H9 (cell line): Measurements from ENCODE around the gene ASTL. TPM values are rescaled to one million over a fixed set of nuclear protein-coding genes. Genes with fewer than 3 reads are reported as not detected.

Source experiments
- DNase-seq: peaks from one replicate; pipeline ENCODE4 v3.0.0-alpha.2; 2017
- H2AFZ ChIP-seq: one replicate; pipeline ENCODE4 v1.6.1; 2013; ENCODE audit warnings: mild to moderate bottlenecking, low read length, control low read depth, moderate library complexity
- H2AK5ac ChIP-seq: 2 replicates; pipeline ENCODE4 v1.6.1; 2013; ENCODE audit warnings: low read length, control low read depth, mixed read lengths; ENCODE audit not compliant: insufficient read length
- H2BK120ac ChIP-seq: one replicate; pipeline ENCODE4 v1.6.1; 2013; ENCODE audit warnings: low read depth, mild to moderate bottlenecking, low read length, control low read depth, inconsistent platforms; ENCODE audit not compliant: poor library complexity, severe bottlenecking
- H2BK12ac ChIP-seq: 2 replicates; pipeline ENCODE4 v1.6.1; 2013; ENCODE audit warnings: low read length, control low read depth, mixed read lengths, low read depth; ENCODE audit not compliant: insufficient read length
- H2BK15ac ChIP-seq: 2 replicates; pipeline ENCODE4 v1.6.1; 2013; ENCODE audit warnings: low read depth, low read length, control low read depth
- H2BK20ac ChIP-seq: one replicate; pipeline ENCODE4 v1.6.1; 2013; ENCODE audit warnings: low read depth, mild to moderate bottlenecking, low read length, control low read depth, inconsistent platforms; ENCODE audit not compliant: poor library complexity, severe bottlenecking
- H2BK5ac ChIP-seq: 2 replicates; pipeline ENCODE4 v1.6.1; 2013; ENCODE audit warnings: low read length, control low read depth, mixed read lengths; ENCODE audit not compliant: insufficient read length
- H3K14ac ChIP-seq: 2 replicates; pipeline ENCODE4 v1.6.1; 2013; ENCODE audit warnings: low read length, control low read depth; ENCODE audit not compliant: insufficient read depth
- H3K18ac ChIP-seq: 2 replicates; pipeline ENCODE4 v1.6.1; 2013; ENCODE audit warnings: low read depth, mild to moderate bottlenecking, mixed read lengths, low read length, control low read depth; ENCODE audit not compliant: insufficient read length
- H3K23ac ChIP-seq: 2 replicates; pipeline ENCODE4 v1.6.1; 2013; ENCODE audit warnings: low read length, control low read depth, mixed read lengths, low read depth; ENCODE audit not compliant: insufficient read length
- H3K23me2 ChIP-seq: 2 replicates; pipeline ENCODE4 v1.6.1; 2013; ENCODE audit warnings: low read depth, mild to moderate bottlenecking, mixed read lengths, low read length, control low read depth; ENCODE audit not compliant: insufficient read length, poor library complexity, severe bottlenecking
- H3K27ac ChIP-seq: 2 replicates; pipeline ENCODE4 v1.5.1; 2013; ENCODE audit warnings: low read length, control low read depth, mixed read lengths, low read depth; ENCODE audit not compliant: insufficient read length
- H3K27me3 ChIP-seq: 2 replicates; pipeline ENCODE4 v1.6.1; 2013; ENCODE audit warnings: low read length, control low read depth, inconsistent platforms; ENCODE audit not compliant: insufficient read depth
- H3K4ac ChIP-seq: 2 replicates; pipeline ENCODE4 v1.6.1; 2013; ENCODE audit warnings: low read depth, mild to moderate bottlenecking, control low read depth, inconsistent platforms, low read length, moderate library complexity
- H3K4me1 ChIP-seq: 2 replicates; pipeline ENCODE4 v1.6.1; 2013; ENCODE audit warnings: low read length, control low read depth, inconsistent platforms; ENCODE audit not compliant: insufficient read depth
- H3K4me2 ChIP-seq: 2 replicates; pipeline ENCODE4 v1.6.1; 2013; ENCODE audit warnings: low read length, control low read depth, mixed read lengths; ENCODE audit not compliant: insufficient read length, insufficient read depth
- H3K56ac ChIP-seq: 2 replicates; pipeline ENCODE4 v1.6.1; 2013; ENCODE audit warnings: low read depth, mild to moderate bottlenecking, mixed read lengths, low read length, control low read depth; ENCODE audit not compliant: insufficient read length
- H3K79me1 ChIP-seq: 2 replicates; pipeline ENCODE4 v1.6.1; 2013; ENCODE audit warnings: low read depth, mild to moderate bottlenecking, moderate library complexity, low read length, control low read depth, inconsistent platforms; ENCODE audit not compliant: insufficient read depth, poor library complexity, severe bottlenecking
- H3K79me2 ChIP-seq: 2 replicates; pipeline ENCODE4 v1.6.1; 2013; ENCODE audit warnings: low read length, control low read depth, inconsistent platforms; ENCODE audit not compliant: insufficient read depth
- H3K9ac ChIP-seq: 2 replicates; pipeline ENCODE4 v1.6.1; 2013; ENCODE audit warnings: low read length, control low read depth, mixed read lengths; ENCODE audit not compliant: insufficient read length; ENCODE audit errors: extremely low read depth
- H3K9me3 ChIP-seq: one replicate; pipeline ENCODE4 v1.6.1; 2013; ENCODE audit warnings: low read depth, low read length, inconsistent platforms; ENCODE audit not compliant: control insufficient read depth
- H3T11ph ChIP-seq: one replicate; pipeline ENCODE4 v1.6.1; 2013; ENCODE audit warnings: mild to moderate bottlenecking, low read length, control low read depth, inconsistent platforms
- H4K20me1 ChIP-seq: one replicate; pipeline ENCODE4 v1.6.1; 2013; ENCODE audit not compliant: control insufficient read depth, insufficient read length, insufficient read depth
- H4K5ac ChIP-seq: 2 replicates; pipeline ENCODE4 v1.6.1; 2013; ENCODE audit warnings: low read depth, mild to moderate bottlenecking, mixed read lengths, low read length, control low read depth; ENCODE audit not compliant: insufficient read length
- H4K8ac ChIP-seq: replicated peaks from 2 replicates; pipeline ENCODE4 v1.6.1; 2013; ENCODE audit warnings: low read length, control low read depth, mixed read lengths, low read depth; ENCODE audit not compliant: insufficient read length
- H4K91ac ChIP-seq: 2 replicates; pipeline ENCODE4 v1.6.1; 2013; ENCODE audit warnings: low read depth, mild to moderate bottlenecking, moderate library complexity, mixed read lengths, low read length, control low read depth; ENCODE audit not compliant: insufficient read length
- H3K27ac Mint-ChIP-seq, 3 experiments: 2 replicates in 2 of 3; 3 replicates in 1 of 3; pipeline ENCODE4 v1.8.0; 2020 to 2021; ENCODE audit warnings: mixed read lengths in 3 of 3, mild to moderate bottlenecking in 1 of 3, moderate library complexity in 1 of 3
- H3K27me3 Mint-ChIP-seq: 2 replicates; pipeline ENCODE4 v1.8.0; 2021; ENCODE audit warnings: low read depth, mild to moderate bottlenecking, moderate library complexity, mixed read lengths
- H3K36me3 Mint-ChIP-seq, 3 experiments: 2 replicates in 2 of 3; 3 replicates in 1 of 3; pipeline ENCODE4 v1.8.0; 2020 to 2021; ENCODE audit warnings: low read depth in 3 of 3, mixed read lengths in 3 of 3; ENCODE audit not compliant: insufficient read depth in 1 of 3
- H3K4me1 Mint-ChIP-seq, 2 experiments: 2 replicates each; pipeline ENCODE4 v1.8.0; 2020; ENCODE audit warnings: mixed read lengths in 2 of 2
- H3K4me3 Mint-ChIP-seq, 2 experiments: 2 replicates in 1 of 2; 3 replicates in 1 of 2; pipeline ENCODE4 v1.8.0; 2020 to 2021; ENCODE audit warnings: mild to moderate bottlenecking in 2 of 2, mixed read lengths in 2 of 2, moderate library complexity in 1 of 2
- H3K9me3 Mint-ChIP-seq, 2 experiments: 2 replicates in 1 of 2; 3 replicates in 1 of 2; pipeline ENCODE4 v1.8.0; 2020; ENCODE audit warnings: mild to moderate bottlenecking in 2 of 2, mixed read lengths in 2 of 2, moderate library complexity in 1 of 2
- WGBS: extraction: QIAGEN DNeasy Blood & Tissue Kit; methylation state at CpG from one replicate; pipeline ENCODE4 v1.1.7; 2013; ENCODE audit warnings: missing lambda C conversion rate, low lambda C conversion rate, mixed read lengths; ENCODE audit not compliant: insufficient read length; ENCODE audit errors: extremely low coverage; 5-methylcytosine and 5-hydroxymethylcytosine counted together
- total RNA-seq: library from RNA; stranded (reverse); gene quantifications from 2 replicates; pipeline ENCODE4 v1.2.1, GENCODE V29; 2021
- TF ChIP-seq, protein P1 (sequence below): fragments of 200-600 bp; sonication (generic); conservative IDR thresholded peaks from 3 replicates; pipeline ENCODE4 v1.8.0; 2021; ENCODE audit warnings: antibody characterized with exemption, mild to moderate bottlenecking

Gene ASTL
- total RNA-seq, 1 experiment from 2014 or later, result 0.81 TPM

DNA sequence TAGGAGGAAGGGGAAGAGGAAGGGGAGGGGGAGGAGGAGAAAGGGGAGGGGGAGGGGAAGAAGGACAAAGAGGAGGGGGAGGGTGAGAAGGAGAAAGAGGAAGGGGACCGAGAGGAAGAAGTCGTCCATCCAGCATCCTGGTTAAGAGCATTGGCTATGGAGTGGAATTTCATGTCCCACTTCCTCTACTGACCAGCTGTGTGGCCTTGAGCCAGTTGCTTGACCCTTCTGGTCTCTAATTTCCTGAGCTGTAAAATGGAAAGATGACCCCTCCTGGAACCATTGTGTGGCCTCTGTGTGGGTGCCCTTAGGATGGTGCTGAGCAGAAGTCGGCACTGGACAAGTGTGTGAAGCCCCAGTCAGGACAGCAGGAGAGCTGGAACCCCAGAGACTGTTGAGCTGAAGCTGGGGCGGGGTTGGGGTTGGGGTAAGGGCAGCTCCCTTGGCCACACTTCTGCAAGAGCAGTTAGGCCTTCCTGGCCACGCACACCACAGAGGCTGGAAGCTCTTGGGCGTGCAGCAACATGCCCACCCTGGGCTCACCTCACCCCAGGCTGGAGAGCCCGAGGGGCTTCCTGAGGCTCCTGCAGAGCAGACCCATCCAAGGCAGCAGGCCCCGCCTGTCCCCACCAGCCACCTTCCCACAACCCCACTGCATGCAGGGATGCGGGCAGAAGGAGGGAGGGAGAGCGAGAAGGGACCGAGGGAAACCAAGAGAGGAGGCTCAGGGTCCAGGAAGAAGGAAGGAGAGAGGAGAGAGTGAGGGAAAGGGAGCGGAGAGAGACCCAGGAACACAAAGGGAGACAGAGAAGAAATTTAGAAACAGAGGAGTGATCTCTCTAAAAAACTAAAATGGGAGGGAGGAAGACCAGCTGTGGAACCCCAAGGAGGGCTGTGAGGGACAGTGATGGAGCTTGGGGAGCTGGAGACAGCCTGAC lies 38.2 kb downstream of the ASTL start:
- no CpG with 5 or more reads among the region's 12 CpGs for WGBS
- Histone ChIP-seq H3K23ac (no peak overlapping the region), H3T11ph (no peak overlapping the region), H4K5ac (no peak overlapping the region), H3K9me3 (no peaks in the 10 kb centered on the region), H3K9ac (no peak overlapping the region), H4K91ac (no peak overlapping the region), H2BK5ac (no peak overlapping the region), H2AFZ (no peak overlapping the region), H4K20me1 (no peaks in the 10 kb centered on the region), H3K56ac (no peak overlapping the region), H4K8ac (no peak overlapping the region), H3K4me1 (no peaks in the 10 kb centered on the region; the same call in 1 of the 2 replicates), H3K4ac (no peak overlapping the region), H3K27ac (no peak overlapping the region), H3K79me2 (no peaks in the 10 kb centered on the region), H3K18ac (no peak overlapping the region), H2BK12ac (no peak overlapping the region), H3K79me1 (no peaks in the 10 kb centered on the region), H3K14ac (no peak overlapping the region), H3K23me2 (no peaks in the 10 kb centered on the region), H2BK20ac (no peak overlapping the region), H2AK5ac (no peak overlapping the region), H3K4me2 (no peak overlapping the region), H2BK15ac (no peak overlapping the region), H2BK120ac (no peak overlapping the region), H3K27me3 (no peaks in the 10 kb centered on the region)
- H3K4me1 Mint-ChIP-seq, result peaks cover 11 to 30% of the 10 kb centered on the region in 2 experiments
- peaks cover 4% of the 10 kb centered on the region in 2 experiments for H3K9me3 Mint-ChIP-seq
- no peak overlapping the region for H3K4me3 Mint-ChIP-seq
- peak overlapping the region in 1 of 3 experiments; percentile 75; a peak in 3 of 7 replicates for H3K27ac Mint-ChIP-seq
- peaks cover 1 to 4% (median 2%) of the 10 kb centered on the region in 3 experiments; a peak in 3 of 7 replicates for H3K36me3 Mint-ChIP-seq
- peak; percentile 31 for DNase-seq
- peaks cover 1% of the 10 kb centered on the region for H3K27me3 Mint-ChIP-seq
- TF ChIP-seq, protein P1, sequence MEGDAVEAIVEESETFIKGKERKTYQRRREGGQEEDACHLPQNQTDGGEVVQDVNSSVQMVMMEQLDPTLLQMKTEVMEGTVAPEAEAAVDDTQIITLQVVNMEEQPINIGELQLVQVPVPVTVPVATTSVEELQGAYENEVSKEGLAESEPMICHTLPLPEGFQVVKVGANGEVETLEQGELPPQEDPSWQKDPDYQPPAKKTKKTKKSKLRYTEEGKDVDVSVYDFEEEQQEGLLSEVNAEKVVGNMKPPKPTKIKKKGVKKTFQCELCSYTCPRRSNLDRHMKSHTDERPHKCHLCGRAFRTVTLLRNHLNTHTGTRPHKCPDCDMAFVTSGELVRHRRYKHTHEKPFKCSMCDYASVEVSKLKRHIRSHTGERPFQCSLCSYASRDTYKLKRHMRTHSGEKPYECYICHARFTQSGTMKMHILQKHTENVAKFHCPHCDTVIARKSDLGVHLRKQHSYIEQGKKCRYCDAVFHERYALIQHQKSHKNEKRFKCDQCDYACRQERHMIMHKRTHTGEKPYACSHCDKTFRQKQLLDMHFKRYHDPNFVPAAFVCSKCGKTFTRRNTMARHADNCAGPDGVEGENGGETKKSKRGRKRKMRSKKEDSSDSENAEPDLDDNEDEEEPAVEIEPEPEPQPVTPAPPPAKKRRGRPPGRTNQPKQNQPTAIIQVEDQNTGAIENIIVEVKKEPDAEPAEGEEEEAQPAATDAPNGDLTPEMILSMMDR, result no peak
